NCI-H1092 treated with DMSO at 0.1 percent for 48 hours (cell line): ENCODE results near the gene GNPNAT1.
"Not testable (repeated sequence)": the region's sequence is repeated elsewhere in the genome, so short reads cannot be mapped to it uniquely, and the experiment has no call there.

Experiments
- DNase-seq: peaks from one replicate; lab custom pipeline; 2025; lab: John Stamatoyannopoulos, UW

Gene GNPNAT1

DNA sequence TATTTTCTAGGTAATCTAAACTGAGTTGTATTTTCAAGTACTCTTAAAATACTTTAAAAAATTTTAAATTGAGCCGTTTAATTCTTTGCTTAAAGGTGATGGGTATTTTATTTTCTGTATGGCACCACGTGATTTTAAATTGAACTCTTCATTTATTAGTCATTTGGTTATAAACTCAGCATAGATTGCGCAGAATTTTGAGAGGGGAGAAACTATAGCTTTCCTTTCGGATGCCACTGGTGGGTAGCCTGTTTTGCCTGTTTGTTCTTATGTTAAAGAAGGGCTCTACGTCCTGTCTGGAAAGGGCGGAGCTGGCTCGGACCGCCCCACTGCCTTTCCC, 61.9 kb downstream of the GNPNAT1 start:
- DNase-seq = no peak

DNA sequence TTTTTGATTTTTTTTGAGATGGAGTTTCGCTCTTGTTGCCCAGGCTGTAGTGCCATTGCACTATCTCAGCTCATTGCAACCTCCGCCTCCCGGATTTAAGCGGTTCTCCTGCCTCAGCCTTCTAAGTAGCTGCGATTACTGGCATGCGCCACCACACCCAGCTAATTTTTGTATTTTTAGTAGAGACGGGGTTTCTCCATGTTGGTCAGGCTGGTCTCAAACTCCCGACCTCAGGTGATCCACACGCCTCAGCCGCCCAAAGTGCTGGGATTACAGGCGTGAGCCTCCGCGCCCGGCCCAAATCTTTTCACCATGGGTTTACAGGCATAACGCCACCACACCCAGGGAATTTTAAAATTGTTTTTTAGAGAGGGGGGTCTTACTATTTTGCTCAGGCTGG, 62.4 kb downstream of the GNPNAT1 start:
- not testable (repeated sequence) for DNase-seq

DNA sequence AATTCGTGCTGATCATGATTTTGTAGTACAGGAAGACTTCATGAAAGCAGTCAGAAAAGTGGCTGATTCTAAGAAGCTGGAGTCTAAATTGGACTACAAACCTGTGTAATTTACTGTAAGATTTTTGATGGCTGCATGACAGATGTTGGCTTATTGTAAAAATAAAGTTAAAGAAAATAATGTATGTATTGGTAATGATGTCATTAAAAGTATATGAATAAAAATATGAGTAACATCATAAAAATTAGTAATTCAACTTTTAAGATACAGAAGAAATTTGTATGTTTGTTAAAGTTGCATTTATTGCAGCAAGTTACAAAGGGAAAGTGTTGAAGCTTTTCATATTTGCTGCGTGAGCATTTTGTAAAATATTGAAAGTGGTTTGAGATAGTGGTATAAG, 63.9 kb downstream of the GNPNAT1 start:
- not testable (repeated sequence) for DNase-seq
